Fibroblast of pulmonary artery (primary cell): ENCODE data around the gene SLC5A5.
"Not testable (repeated sequence)": the region's sequence is repeated elsewhere in the genome, so short reads cannot be mapped to it uniquely, and the experiment has no call there.

Source experiments
- DNase-seq: peaks from one replicate; pipeline ENCODE4 v3.0.0-alpha.2; 2010; ENCODE audit warnings: low read depth
- H3K4me3 ChIP-seq: replicated peaks from 2 replicates; pipeline ENCODE4 v1.5.1; 2011; ENCODE audit warnings: low read depth, mild to moderate bottlenecking, control low read depth, low read length, moderate library complexity
- CTCF ChIP-seq: IDR thresholded peaks from 2 replicates; pipeline ENCODE4 v1.5.1; 2011; ENCODE audit warnings: mild to moderate bottlenecking, control low read depth, low read length, inconsistent platforms; ENCODE audit errors: missing control alignments

Gene SLC5A5

GRCh38 chr19:17883627-17884410 is 12.1 kb downstream of the SLC5A5 start:
- DNase-seq = no peak
- no peak for TF ChIP-seq CTCF
- no peak overlapping the region for H3K4me3 ChIP-seq

- DNase-seq = no peak
- TF ChIP-seq CTCF = no peak
- H3K4me3 ChIP-seq = no peak overlapping the region
Observed at GRCh38 chr19:17886515-17886914, 14.8 kb downstream of the SLC5A5 start.

GRCh38 chr19:17887221-17887620 is 15.5 kb downstream of the SLC5A5 start:
- H3K4me3 ChIP-seq, DNase-seq: not testable (repeated sequence)

- DNase-seq = no peak
- H3K4me3 ChIP-seq = no peak overlapping the region
- no peak for TF ChIP-seq CTCF
Observed at GRCh38 chr19:17888260-17888659, 16.5 kb downstream of the SLC5A5 start.

- TF ChIP-seq CTCF = no peak
- no peak overlapping the region for H3K4me3 ChIP-seq
Observed at GRCh38 chr19:17889609-17890214, 18.0 kb downstream of the SLC5A5 start.

GRCh38 chr19:17893766-17894165 is 22.0 kb downstream of the SLC5A5 start:
- no peak for TF ChIP-seq CTCF
- no peak overlapping the region for H3K4me3 ChIP-seq
- no peak for DNase-seq

More at GRCh38 chr19:17889609-17890214, 18.0 kb downstream of the SLC5A5 start:
- peak; percentile 66 for DNase-seq

GRCh38 chr19:17902701-17903100 is 31.0 kb downstream of the SLC5A5 start:
- no peak for TF ChIP-seq CTCF

More at GRCh38 chr19:17902701-17903100, 31.0 kb downstream of the SLC5A5 start:
- no peak overlapping the region for H3K4me3 ChIP-seq
- peak; percentile 28 for DNase-seq
